K562 (cell line): Measurements from ENCODE around the gene LDB1. TPM values are rescaled to one million over a fixed set of nuclear protein-coding genes. Genes with fewer than 3 reads are reported as not detected.

Experiments used
- ARNT ChIP-seq, 2 experiments: fragments of 450-650 bp; IDR thresholded peaks; 2 replicates each; pipeline ENCODE4 v1.6.1; 2016; ENCODE audit warnings: mild to moderate bottlenecking in 1 of 2
- CCAR2 ChIP-seq: fragments of 200-400 bp; formaldehyde crosslinking; IDR thresholded peaks from 2 replicates; pipeline ENCODE4 v1.6.1; 2017; ENCODE audit warnings: mild to moderate bottlenecking, low read depth, low read length
- DEAF1 ChIP-seq: fragments of 450-650 bp; formaldehyde crosslinking; IDR thresholded peaks from 2 replicates; pipeline ENCODE4 v1.4.0; 2020; ENCODE audit warnings: mild to moderate bottlenecking, moderate library complexity
- FOXP1 ChIP-seq: sonication (generic); formaldehyde crosslinking; IDR thresholded peaks from 2 replicates; pipeline ENCODE4 v1.8.0; 2022; ENCODE audit warnings: mild to moderate bottlenecking, missing genetic modification reagents
- MTA1 ChIP-seq: fragments of 450-650 bp; IDR thresholded peaks from 2 replicates; pipeline ENCODE4 v1.6.1; 2017; ENCODE audit warnings: borderline replicate concordance
- RBFOX2 ChIP-seq: fragments of 200-400 bp; formaldehyde crosslinking; IDR thresholded peaks from 2 replicates; pipeline ENCODE4 v1.6.1; 2017; ENCODE audit warnings: low read depth, mild to moderate bottlenecking, low read length, moderate library complexity
- ZBTB7A ChIP-seq: IDR thresholded peaks from 2 replicates; pipeline ENCODE4 v1.6.1; 2011; ENCODE audit warnings: low read depth, mild to moderate bottlenecking, low read length, moderate library complexity, borderline replicate concordance; ENCODE audit not compliant: control insufficient read depth
- ZKSCAN8 ChIP-seq: fragments of 200-800 bp; sonication (Bioruptor generic); IDR thresholded peaks from 2 replicates; pipeline ENCODE4 v1.6.1; 2016; ENCODE audit warnings: missing genetic modification characterization, missing compliant biosample characterization
- ZNF318 ChIP-seq, 2 experiments: fragments of 450-650 bp; IDR thresholded peaks; 2 replicates each; pipeline ENCODE4 v1.6.1; 2016; ENCODE audit warnings: mild to moderate bottlenecking in 2 of 2, borderline replicate concordance in 1 of 2, low read depth in 1 of 2, moderate library complexity in 1 of 2
- polyA plus RNA-seq, 8 experiments: library from polyadenylated mRNA; depleted of rRNA in 4 of 8; stranded (reverse) in 5 of 8; unstranded in 3 of 8; fragments of >200 nt; fragmentation: Nextera tagmentation in 2 of 8; fragmentation: Illumina TruSeq in 1 of 8; extraction: Ambion mirVana in 2 of 8; extraction: Trizol in 1 of 8; gene quantifications; 2 replicates each; pipeline versions ENCODE4 v1.2.1 to v1.2.3, GENCODE V29; 2011 to 2014; ENCODE audit warnings: inconsistent platforms in 1 of 8, missing spikeins in 1 of 8
- total RNA-seq, 7 experiments: library from RNA; depleted of rRNA in 6 of 7; stranded (reverse); fragments of >200 nt in 6 of 7; fragmentation: Illumina TruSeq in 2 of 7; extraction: Trizol in 2 of 7; gene quantifications; 2 replicates each; pipeline versions ENCODE4 v1.2.1 to v1.2.3, GENCODE V29; 2011 to 2021; ENCODE audit warnings: low replicate concordance in 1 of 7
- TF ChIP-seq, protein P1 (sequence below): sonication (generic); formaldehyde crosslinking; IDR thresholded peaks from 2 replicates; pipeline ENCODE4 v1.8.1; 2023; ENCODE audit warnings: mild to moderate bottlenecking, missing genetic modification reagents
- TF ChIP-seq, protein P2 (sequence below): fragments of 250-450 bp; sonication (Bioruptor Pico); IDR thresholded peaks from 2 replicates; pipeline ENCODE4 v1.4.0; 2020; ENCODE audit warnings: mild to moderate bottlenecking, moderate library complexity

The LDB1 gene
- total and polyA plus RNA-seq, 9 of the 15 experiments (the other 6 are each of a cell fraction or from before 2014, with no cell fraction given) = 1.9 to 137 (median 105) TPM

DNA sequence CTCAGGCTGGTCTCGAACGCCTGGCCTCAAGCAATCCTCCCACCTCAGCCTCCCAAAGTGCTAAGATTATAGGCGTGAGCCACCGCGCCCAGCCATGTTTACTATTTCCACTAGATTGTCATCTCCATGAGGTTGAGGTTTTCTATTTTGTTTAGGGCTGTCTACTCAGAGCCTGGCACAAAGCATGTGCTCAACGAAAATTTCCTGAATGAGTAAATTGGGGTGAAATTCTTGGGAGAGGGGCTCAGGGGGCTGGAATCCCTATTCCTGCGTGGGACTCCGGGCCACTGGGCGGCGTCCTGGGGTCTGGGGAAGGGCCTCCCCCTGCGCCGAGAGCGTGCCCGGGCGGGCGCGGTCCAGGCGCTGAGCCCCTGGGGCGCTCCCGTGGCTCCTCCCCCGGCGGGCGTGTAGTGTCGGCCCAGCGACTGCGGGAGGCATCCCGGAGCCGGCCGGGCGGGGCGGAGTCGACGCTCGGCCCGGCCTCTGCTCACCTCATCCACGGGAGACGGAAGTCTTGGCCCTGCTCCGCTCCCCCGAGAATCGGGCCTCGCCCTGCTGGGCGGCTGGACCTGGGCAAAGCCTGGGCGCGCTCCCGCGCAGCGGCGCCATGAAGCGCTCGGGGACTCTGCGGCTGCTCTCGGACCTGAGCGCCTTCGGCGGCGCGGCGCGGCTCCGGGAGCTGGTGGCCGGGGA lies 55.2 kb downstream of the LDB1 start, which contains the start of gene HPS6 (continued):
- TF ChIP-seq, protein P1, sequence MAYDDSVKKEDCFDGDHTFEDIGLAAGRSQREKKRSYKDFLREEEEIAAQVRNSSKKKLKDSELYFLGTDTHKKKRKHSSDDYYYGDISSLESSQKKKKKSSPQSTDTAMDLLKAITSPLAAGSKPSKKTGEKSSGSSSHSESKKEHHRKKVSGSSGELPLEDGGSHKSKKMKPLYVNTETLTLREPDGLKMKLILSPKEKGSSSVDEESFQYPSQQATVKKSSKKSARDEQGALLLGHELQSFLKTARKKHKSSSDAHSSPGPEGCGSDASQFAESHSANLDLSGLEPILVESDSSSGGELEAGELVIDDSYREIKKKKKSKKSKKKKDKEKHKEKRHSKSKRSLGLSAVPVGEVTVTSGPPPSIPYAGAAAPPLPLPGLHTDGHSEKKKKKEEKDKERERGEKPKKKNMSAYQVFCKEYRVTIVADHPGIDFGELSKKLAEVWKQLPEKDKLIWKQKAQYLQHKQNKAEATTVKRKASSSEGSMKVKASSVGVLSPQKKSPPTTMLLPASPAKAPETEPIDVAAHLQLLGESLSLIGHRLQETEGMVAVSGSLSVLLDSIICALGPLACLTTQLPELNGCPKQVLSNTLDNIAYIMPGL (CRISPR knock-in tag) = peak; percentile 61; the same call in 1 of the 2 replicates
- TF ChIP-seq ZNF318 (IDR thresholded peaks at IDR 0.05; ENCODE audit: borderline replicate concordance in 1 of 2, low read depth in 1 of 2) = no peak
- no peak for TF ChIP-seq FOXP1 (CRISPR knock-in tag)
- TF ChIP-seq ZBTB7A = peak; percentile 91
- TF ChIP-seq, protein P2, sequence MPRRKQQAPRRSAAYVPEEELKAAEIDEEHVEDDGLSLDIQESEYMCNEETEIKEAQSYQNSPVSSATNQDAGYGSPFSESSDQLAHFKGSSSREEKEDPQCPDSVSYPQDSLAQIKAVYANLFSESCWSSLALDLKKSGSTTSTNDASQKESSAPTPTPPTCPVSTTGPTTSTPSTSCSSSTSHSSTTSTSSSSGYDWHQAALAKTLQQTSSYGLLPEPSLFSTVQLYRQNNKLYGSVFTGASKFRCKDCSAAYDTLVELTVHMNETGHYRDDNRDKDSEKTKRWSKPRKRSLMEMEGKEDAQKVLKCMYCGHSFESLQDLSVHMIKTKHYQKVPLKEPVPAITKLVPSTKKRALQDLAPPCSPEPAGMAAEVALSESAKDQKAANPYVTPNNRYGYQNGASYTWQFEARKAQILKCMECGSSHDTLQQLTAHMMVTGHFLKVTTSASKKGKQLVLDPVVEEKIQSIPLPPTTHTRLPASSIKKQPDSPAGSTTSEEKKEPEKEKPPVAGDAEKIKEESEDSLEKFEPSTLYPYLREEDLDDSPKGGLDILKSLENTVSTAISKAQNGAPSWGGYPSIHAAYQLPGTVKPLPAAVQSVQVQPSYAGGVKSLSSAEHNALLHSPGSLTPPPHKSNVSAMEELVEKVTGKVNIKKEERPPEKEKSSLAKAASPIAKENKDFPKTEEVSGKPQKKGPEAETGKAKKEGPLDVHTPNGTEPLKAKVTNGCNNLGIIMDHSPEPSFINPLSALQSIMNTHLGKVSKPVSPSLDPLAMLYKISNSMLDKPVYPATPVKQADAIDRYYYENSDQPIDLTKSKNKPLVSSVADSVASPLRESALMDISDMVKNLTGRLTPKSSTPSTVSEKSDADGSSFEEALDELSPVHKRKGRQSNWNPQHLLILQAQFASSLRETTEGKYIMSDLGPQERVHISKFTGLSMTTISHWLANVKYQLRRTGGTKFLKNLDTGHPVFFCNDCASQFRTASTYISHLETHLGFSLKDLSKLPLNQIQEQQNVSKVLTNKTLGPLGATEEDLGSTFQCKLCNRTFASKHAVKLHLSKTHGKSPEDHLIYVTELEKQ = no peak
- peak; percentile 87 for TF ChIP-seq RBFOX2
- TF ChIP-seq CCAR2 = no peak
- TF ChIP-seq ZKSCAN8 (CRISPR knock-in tag) = no peak
- TF ChIP-seq DEAF1 (CRISPR knock-in tag) = no peak
- TF ChIP-seq ARNT (IDR thresholded peaks at IDR 0.05) = 0 out of 4 replicates have a peak, but pooled peaks of 1 of the 2 experiments have one; percentile 46
- peak; percentile 90 for TF ChIP-seq MTA1
